IPS-20b (cell line): Measurements from ENCODE around the gene TGM4.

ENCODE experiments used
- H3K27ac ChIP-seq: one replicate; pipeline ENCODE4 v1.5.1; 2013; ENCODE audit warnings: low read length
- H3K27me3 ChIP-seq: 2 replicates; pipeline ENCODE4 v1.6.1; 2013; ENCODE audit warnings: mild to moderate bottlenecking, low read length, inconsistent platforms; ENCODE audit not compliant: insufficient read depth
- H3K36me3 ChIP-seq: 2 replicates; pipeline ENCODE4 v1.6.1; 2013; ENCODE audit warnings: low read depth, mild to moderate bottlenecking, inconsistent platforms, low read length, moderate library complexity; ENCODE audit not compliant: insufficient read depth
- H3K4me1 ChIP-seq: 2 replicates; pipeline ENCODE4 v1.6.1; 2013; ENCODE audit warnings: mild to moderate bottlenecking, control low read depth, inconsistent platforms, low read length, moderate library complexity; ENCODE audit not compliant: insufficient read depth
- H3K4me3 ChIP-seq: 2 replicates; pipeline ENCODE4 v1.5.1; 2013; ENCODE audit warnings: mild to moderate bottlenecking, low read length, inconsistent platforms
- H3K9ac ChIP-seq: 2 replicates; pipeline ENCODE4 v1.6.1; 2013; ENCODE audit warnings: low read depth, mild to moderate bottlenecking, inconsistent platforms, low read length, moderate library complexity
- H3K9me3 ChIP-seq: 2 replicates; pipeline ENCODE4 v1.6.1; 2013; ENCODE audit warnings: mild to moderate bottlenecking, low read depth, low read length, inconsistent platforms; ENCODE audit not compliant: insufficient read depth

TGM4 gene

DNA sequence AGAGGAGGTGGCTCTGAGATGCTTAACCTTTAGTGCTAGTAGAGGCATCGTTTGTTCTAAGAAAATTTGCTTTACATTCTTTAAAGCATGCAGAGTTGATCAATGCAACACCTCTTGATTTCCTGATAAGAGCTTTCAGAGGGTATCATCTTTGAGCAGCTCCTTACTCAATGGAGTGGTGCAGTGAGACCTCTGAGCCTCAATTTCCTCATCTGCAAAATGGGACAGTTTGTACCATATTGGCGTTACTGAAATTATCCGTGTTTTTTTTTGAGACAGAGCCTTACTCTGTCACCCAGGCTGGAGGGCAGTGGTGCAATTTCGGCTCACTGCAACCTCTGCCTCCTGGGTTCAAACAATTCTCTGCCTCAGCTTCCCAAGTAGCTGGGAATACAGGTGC, 14.3 kb upstream of the TGM4 start:
- H3K27me3 ChIP-seq: no peaks in the 10 kb centered on the region
- H3K27ac ChIP-seq: no peak overlapping the region
- H3K36me3 ChIP-seq: no peaks in the 10 kb centered on the region; the same call in 1 of the 2 replicates
- no peak overlapping the region for H3K9ac ChIP-seq
- no peaks in the 10 kb centered on the region for H3K9me3 ChIP-seq
- no peaks in the 10 kb centered on the region; the same call in 1 of the 2 replicates for H3K4me1 ChIP-seq
- no peak overlapping the region for H3K4me3 ChIP-seq

DNA sequence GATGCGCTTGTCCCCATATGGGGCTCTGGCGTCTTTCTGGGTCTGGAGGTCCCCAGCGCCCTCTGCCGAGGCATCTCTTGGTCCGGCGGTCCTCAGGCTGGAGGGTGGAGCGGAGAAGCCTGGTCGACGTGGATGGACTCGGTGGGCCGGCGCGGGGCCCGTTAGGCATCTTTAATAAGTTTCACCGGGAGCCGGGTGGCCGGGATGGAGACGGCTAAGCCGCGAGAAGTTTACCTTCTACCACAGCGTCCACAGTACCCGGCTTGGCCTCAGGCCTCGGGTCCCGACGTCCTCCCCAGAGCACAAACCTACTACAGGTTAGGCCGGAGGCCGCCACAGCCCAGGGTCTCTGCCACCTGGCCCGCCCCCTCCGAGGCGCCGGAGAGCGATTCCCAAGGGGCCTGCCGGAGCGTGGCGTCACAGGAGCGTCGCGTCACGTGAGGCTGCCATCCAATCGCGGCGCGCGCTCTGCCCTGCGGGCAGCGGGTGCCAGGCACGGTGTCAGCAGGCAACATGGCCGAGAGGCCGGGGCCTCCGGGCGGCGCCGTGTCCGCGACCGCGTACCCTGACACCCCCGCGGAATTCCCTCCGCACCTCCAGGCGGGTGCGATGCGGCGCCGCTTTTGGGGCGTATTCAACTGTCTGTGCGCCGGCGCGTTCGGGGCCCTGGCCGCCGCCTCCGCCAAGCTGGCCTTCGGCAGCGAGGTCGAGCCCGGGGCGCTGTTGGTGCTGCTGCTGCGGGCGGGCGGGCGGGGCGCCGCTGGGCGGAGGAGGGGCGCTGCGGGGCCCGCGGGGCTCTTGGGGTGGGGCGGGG, 12.8 kb upstream of the TGM4 start, which contains the start of gene TMEM42:
Gene TMEM42, plus strand, starts transcription at position 501 of the 814 bp plus-strand sequence. Its CDS starts 13 bp downstream, at position 514.
- H3K27ac ChIP-seq: no peak within 1 kb of the TSS
- peak within 1 kb of the TSS; percentile 79 for H3K9ac ChIP-seq
- peaks cover 8% of the 10 kb centered on the region; the same call in 1 of the 2 replicates for H3K36me3 ChIP-seq
- no peaks in the 10 kb centered on the region; the same call in 1 of the 2 replicates for H3K4me1 ChIP-seq
- no peaks in the 10 kb centered on the region for H3K27me3 ChIP-seq
- peak within 1 kb of the TSS; percentile 79 for H3K4me3 ChIP-seq
- no peaks in the 10 kb centered on the region for H3K9me3 ChIP-seq

DNA sequence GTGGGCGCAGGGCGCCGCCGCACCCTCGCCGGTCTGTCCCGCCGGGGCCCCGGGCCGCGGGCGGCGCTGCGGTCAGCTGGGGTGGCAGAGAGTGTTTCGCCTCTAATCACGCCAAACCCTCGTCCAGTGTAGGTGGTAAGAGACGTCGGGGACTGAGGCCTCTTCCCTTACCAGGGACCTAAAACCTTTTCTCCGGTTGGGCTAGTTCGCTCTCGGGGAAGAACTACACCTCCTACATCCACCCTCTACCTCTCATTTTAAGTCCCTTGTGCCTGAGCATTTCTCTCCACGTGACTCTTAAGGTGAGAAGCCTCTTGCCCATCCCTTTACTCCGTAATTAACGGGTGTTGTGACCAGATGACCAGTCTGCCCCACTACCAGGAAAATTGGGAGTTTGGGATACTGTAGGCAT, 12.2 kb upstream of the TGM4 start:
- Histone ChIP-seq H3K27me3 (no peaks in the 10 kb centered on the region), H3K9me3 (no peaks in the 10 kb centered on the region), H3K4me1 (no peaks in the 10 kb centered on the region; the same call in 1 of the 2 replicates), H3K9ac (peak overlapping the region; percentile 79), H3K27ac (no peak overlapping the region), H3K4me3 (peak overlapping the region; percentile 79), H3K36me3 (peaks cover 9% of the 10 kb centered on the region; the same call in 1 of the 2 replicates)

DNA sequence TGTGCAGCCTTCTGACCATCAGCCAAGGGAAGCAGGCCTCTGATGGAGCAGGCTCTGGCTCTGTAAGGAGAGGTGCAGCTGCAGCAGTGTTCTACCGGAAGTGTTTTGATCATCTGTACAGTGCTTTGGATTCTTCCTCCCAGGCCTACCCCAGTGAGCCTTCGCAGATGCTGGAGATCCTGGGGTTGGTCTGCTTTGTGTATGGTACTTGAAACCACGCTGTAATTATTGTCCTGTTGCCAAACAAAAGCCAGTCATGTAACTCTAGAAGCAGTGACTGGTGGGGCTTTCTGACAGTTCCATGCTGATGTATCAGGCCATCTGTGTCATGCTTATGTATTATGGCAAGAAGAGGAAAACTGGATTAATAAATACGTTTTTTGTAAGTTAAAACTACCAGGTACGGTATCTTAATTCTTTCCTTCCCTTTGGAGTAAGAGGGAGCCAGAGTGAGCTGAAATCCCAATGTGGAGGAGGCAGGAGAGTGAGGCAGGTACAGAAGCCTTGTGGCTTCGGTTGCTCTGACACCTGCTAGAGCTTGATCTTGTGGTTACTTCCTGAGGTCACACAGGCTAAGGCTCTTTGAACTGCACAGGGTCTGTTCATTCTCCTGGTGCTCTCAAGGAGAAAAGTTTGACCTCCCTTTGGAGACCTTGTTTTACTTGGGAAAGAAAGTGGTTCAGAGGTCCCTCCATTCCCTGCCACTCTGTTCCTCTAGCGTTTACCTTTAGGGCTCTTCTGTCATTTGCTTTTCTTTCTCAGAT, 9.0 kb upstream of the TGM4 start:
- Histone ChIP-seq H3K4me3 (no peak overlapping the region), H3K9me3 (0 out of 2 replicates have a peak, but pooled peaks cover 3% of the 10 kb centered on the region), H3K4me1 (no peaks in the 10 kb centered on the region; the same call in 1 of the 2 replicates), H3K27ac (no peak overlapping the region), H3K9ac (no peak overlapping the region), H3K27me3 (no peaks in the 10 kb centered on the region), H3K36me3 (peaks cover 9% of the 10 kb centered on the region; the same call in 1 of the 2 replicates)

DNA sequence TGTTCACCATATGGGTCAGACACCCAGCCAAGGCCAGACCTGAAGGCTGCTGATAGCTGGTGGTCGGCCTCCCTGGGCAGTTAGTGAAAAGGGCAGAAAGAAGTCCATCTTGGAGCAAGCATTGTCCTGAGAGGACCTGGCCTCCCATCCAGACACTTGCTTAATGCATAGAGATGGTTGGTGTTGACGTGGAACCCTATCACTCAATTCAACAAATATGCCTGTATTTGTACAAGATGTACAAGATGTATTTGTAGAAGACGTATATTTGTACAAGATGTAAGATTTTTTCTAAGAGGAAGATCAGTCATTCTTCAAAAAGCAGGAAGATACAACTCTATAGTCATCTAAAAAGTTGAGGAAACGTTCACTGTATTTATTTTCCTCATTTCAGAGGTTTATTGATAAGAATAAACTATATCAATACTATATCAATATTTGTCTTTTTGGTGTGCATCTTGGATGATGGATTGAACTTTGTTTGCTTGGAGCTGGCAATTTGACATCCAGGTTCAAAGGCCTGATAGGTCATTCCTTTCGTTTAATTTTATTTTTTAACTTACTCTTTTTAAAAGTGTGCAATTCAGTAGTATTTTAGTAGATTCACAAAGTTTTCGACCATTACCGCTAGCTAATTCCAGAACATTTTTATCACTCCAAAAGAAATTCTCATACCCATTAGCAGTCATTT, 6.8 kb upstream of the TGM4 start:
- Histone ChIP-seq H3K4me1 (no peaks in the 10 kb centered on the region; the same call in 1 of the 2 replicates), H3K27me3 (no peaks in the 10 kb centered on the region), H3K9ac (no peak overlapping the region), H3K36me3 (peaks cover 9% of the 10 kb centered on the region; the same call in 1 of the 2 replicates), H3K4me3 (no peak overlapping the region), H3K9me3 (0 out of 2 replicates have a peak, but pooled peaks cover 3% of the 10 kb centered on the region), H3K27ac (no peak overlapping the region)

DNA sequence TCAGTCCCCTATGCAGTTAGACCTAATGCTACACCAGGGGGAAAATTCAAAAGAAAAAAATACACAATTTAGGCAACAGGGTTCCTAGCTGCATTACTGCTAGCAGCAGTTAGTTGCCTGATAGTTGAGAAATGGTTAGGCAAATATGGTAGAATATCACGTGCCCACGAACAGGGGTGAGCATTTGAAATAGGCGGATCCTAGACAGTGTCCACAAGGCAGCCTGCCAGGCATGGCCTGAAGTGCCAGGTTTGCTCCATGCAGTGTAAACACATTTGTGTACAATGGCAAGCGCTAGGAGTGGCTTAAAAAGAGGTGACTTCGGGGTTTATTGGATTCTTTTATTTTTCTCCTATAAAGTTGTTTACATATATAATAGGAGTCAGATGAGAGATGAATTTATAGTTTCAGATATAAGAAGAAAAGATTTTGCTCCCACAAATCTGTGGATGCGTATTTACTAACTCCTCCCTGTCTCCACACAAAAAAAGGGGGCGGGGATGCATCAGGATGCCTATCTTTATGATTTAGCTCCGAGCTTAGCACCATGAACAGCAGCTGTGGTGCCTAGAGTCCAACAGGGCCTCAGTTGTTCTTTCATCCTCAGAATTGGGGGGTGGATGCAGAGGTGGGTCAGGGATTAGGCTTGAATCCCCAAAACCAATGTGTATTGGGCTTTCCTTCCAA, 3.9 kb upstream of the TGM4 start:
- Histone ChIP-seq H3K4me3 (no peak overlapping the region), H3K27me3 (no peaks in the 10 kb centered on the region), H3K9me3 (0 out of 2 replicates have a peak, but pooled peaks cover 3% of the 10 kb centered on the region), H3K36me3 (peaks cover 6% of the 10 kb centered on the region; the same call in 1 of the 2 replicates), H3K4me1 (no peaks in the 10 kb centered on the region), H3K9ac (no peak overlapping the region), H3K27ac (no peak overlapping the region)

DNA sequence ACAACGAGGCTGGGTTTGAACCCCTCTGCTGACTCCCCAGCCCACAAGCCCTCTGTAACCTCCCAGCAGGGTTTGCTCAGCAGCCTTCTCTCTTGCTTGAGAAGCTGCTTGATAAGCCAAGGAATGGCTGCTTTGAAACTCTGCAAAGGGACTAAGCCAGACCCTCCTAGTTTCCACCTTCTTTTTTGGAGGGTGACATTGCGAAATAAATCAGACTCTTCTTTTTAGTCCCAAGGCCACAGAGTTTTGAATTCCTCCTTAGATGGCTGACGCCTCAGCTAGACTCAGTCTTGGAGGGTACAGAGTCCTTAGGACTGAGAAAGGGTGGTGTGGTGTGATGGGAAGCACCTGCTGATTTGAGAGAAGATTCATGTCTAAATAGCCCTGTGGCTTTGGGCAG, 1.2 kb downstream of the TGM4 start:
- Histone ChIP-seq H3K4me1 (no peaks in the 10 kb centered on the region), H3K27me3 (no peaks in the 10 kb centered on the region), H3K36me3 (no peaks in the 10 kb centered on the region), H3K9me3 (no peaks in the 10 kb centered on the region), H3K9ac (no peak overlapping the region), H3K4me3 (no peak overlapping the region), H3K27ac (no peak overlapping the region)

DNA sequence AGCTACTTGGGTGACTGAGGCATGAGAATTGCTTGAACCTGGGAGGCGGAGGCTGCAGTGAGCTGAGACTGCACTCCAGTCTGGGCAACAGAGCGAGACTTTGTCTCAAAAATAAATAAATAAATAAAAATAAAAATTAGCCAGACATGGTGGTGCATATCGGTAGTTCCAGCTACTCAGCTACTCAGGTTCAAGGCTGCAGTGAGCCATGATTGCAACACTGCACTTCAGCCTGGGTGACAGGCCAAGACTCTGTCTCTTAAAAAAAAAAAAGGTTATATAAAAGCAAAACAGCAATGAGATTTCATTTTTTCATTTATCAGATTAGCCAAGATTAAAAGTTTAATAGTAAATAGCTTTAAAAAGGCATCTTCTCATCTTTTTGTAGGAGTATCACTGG, 2.9 kb downstream of the TGM4 start:
- Histone ChIP-seq H3K4me1 (no peaks in the 10 kb centered on the region), H3K9ac (no peak overlapping the region), H3K27ac (no peak overlapping the region), H3K9me3 (no peaks in the 10 kb centered on the region), H3K27me3 (no peaks in the 10 kb centered on the region), H3K36me3 (no peaks in the 10 kb centered on the region), H3K4me3 (no peak overlapping the region)

DNA sequence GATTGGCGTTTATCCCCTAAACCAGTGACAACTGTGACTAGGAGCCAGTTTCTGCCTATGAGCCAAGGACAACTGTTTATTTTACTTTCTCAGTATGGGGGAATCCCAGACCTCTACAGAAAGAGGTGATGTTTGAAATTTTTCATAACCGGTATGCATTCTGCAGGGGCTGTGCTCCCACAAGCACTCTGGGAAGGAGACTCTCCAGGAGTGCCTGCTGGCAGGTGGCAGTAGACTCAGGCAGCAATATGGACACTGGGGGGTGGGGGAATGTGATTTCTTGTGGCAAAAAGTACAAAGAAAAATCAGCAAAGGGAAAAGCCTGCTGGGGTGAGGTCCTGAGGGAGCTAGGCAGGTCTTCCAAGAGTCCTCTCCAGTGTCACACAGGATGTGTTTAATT, 5.9 kb downstream of the TGM4 start:
- H3K9ac ChIP-seq: no peak overlapping the region
- no peaks in the 10 kb centered on the region for H3K27me3 ChIP-seq
- no peaks in the 10 kb centered on the region; the same call in 1 of the 2 replicates for H3K9me3 ChIP-seq
- peaks cover 7% of the 10 kb centered on the region; the same call in 1 of the 2 replicates for H3K4me1 ChIP-seq
- no peak overlapping the region for H3K4me3 ChIP-seq
- H3K27ac ChIP-seq: no peak overlapping the region
- no peaks in the 10 kb centered on the region for H3K36me3 ChIP-seq

DNA sequence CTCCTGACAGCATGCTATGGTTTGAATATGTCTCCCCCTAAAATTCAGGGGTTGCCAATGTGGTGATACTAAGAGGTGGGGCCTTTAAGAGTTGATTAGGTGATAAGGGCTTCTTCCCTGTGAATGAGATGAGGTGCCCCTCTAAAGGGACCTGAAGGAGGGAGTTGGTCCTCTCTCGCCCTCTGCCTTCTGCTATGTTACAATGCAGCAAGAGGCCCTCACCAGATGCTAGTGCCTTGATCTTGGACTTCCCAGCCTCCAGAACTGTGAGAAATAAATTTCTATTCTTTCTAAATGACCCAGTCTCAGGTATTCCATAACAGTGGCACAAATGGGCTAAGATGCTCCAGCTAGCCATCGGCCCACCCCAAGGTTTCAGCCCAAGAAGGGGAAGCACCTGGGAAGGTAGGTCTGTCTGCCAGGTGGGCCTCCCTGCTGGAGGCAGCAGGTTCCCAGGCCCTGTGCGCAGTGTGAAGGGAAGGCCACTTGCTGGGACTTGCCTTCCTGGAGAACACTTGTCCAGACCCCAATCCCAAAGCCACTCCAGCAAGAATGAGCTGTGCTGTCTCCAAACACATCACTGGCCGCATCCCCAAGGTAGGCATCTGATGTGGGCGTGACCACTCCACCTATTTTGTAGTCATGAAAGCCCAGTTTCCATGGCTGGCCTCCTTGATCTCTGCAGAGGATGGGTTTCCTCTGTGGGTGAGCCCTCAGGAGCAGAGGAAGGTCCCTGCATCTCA, 9.0 kb downstream of the TGM4 start:
- Histone ChIP-seq H3K4me1 (peaks cover 11% of the 10 kb centered on the region), H3K9me3 (no peaks in the 10 kb centered on the region; the same call in 1 of the 2 replicates), H3K27me3 (no peaks in the 10 kb centered on the region), H3K9ac (no peak overlapping the region), H3K27ac (no peak overlapping the region), H3K36me3 (no peaks in the 10 kb centered on the region), H3K4me3 (no peak overlapping the region)
